Lung microvascular endothelial cell (primary cell): ENCODE measurements around the gene LRRK2. TPM values are rescaled to one million over a fixed set of nuclear protein-coding genes. Genes with fewer than 3 reads are reported as not detected.
A peak's percentile ranks its signal among the peaks of the same experiment; 100 is the strongest.
"Not testable (repeated sequence)": the region's sequence is repeated elsewhere in the genome, so short reads cannot be mapped to it uniquely, and the experiment has no call there.

Experiments
- DNase-seq, 2 donors: peaks; one replicate each; pipeline versions ENCODE4 v3.0.0 to v3.0.0-alpha.2; 2010; ENCODE audit warnings: low read depth in 2 of 2
- total RNA-seq: library from RNA; depleted of rRNA; stranded (reverse); fragments of >200 nt; gene quantifications from 2 replicates; pipeline ENCODE4 v1.2.1, GENCODE V29; 2014

Gene LRRK2
- total RNA-seq, 1 donor from 2014 or later: 0.20 TPM

GRCh38 chr12:40313928-40314327 is 89.1 kb downstream of the LRRK2 start:
- no peak for DNase-seq

DNA sequence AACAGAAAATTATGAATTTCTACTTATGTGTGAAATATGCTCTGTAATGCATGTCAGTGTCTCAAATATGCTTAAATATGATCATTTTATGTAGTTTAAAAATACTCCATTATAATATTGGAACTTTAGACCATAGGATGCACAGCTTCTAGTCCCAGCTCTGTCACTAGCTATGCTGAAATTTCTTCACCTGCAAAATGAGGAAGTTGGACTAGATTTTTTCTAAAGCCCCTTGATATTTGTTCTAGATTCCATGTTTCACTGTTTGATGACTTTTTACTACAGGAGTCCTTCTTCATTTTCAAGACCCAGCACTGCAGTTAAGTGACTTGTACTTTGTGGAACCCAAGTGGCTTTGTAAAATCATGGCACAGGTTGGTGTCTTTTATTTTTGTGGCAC is 90.1 kb downstream of the LRRK2 start:
- DNase-seq: no peak

GRCh38 chr12:40315375-40315774 is 90.6 kb downstream of the LRRK2 start:
- no peak for DNase-seq

- no peak for DNase-seq
Observed at GRCh38 chr12:40324261-40324660, 99.5 kb downstream of the LRRK2 start.

DNA sequence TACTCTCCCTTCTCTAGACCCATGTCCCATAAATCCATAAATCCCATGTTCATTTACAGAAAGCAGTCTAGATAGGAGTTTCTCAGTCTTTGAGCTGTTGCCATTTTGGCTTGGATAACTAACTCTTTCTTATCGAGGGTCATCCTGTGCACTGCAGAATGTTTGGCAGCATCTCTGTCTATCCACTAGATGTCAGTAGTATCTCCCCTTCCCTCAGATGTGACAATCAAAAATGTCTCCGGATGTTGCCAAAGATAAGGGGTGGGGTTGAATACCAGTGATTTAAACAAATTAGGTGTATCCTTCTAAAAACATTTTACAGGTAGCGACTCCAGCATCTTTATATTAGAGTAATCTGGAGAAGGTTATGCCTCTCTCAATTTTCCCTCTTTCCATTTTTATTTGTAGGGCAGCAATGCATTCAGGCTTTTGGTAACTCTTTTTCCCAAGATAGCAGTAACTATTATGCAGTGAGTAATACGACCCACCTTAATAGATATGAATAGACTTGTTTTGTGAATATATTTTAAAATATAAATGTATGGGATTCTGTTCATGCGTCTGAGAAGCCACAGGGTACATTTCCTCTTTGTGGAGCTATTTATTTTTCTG is 100.7 kb downstream of the LRRK2 start:
- DNase-seq: peak; percentile 41 to 53

- no peak for DNase-seq
Observed at GRCh38 chr12:40327535-40327934, 102.7 kb downstream of the LRRK2 start.

GRCh38 chr12:40330180-40330579 is 105.4 kb downstream of the LRRK2 start:
- no peak for DNase-seq

DNA sequence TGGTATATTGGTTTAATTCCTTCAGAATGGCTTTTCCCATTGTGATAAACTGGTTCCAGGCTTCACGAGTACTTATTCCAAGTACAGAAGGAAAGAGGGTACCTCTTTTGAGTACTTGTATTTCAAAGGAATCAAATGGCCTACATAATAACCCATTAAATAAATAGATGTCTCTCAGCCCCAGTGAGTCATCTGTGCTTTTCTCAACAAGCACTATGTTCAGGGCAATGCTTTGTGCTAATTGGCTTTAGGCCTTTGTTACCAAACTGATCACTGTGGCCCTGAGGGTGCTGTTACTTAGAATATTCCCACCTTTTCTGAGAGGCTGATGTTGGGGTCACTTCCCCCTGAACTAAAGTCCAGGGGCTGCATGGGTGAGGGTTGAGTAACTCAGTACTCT is 107.1 kb downstream of the LRRK2 start:
- DNase-seq: no peak

GRCh38 chr12:40335991-40336390 is 111.2 kb downstream of the LRRK2 start:
- DNase-seq: no peak

DNA sequence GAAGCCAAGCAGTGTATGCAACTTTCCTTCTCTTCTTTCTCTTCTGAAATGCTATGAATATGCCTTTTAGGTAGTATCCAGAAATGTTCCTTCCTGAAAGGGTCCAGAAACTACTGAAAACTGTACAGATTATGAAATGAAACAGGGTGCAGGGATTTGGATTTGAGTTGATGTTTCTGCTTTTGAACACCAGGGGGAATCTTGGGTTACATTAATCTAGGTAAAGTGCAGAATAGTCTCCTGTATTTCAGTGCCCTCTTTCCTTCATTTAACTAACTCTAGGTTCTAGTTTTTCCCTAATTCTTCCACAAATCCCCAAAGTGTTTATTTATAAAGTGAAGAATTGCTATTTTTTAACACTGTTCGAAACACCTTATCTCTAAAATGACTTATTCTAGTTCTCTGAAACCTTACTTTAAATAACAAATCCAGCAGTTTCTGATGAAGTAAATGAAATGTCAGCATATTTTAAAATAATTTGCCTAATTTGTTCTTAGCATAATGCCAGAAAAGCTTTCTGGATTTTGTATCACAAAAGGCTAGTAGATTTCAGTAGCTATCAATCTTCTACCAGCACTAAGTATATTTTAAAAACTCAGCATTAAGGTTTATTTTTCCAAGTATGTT is 111.9 kb downstream of the LRRK2 start:
- DNase-seq: peak; percentile 27 to 31

DNA sequence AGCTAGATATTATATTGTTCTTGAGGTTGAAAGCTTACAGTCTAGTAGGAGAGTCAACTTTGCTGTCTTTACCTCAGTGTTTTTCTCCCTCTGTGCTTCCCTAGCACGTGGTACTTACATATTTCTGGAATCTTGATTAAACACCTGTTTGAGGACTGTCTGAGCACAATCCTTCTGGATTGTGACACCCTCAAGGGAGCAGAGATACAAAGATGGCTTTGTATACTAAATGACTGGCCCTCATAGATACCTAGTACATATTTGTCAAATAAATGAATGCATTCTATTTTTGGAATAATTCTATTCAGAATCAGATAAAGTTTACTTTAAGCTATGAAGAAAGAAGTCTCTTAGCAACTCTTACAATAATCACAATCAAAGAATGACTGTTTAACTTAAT is 113.3 kb downstream of the LRRK2 start:
- no peak for DNase-seq

GRCh38 chr12:40338621-40339020 is 113.8 kb downstream of the LRRK2 start:
- DNase-seq: no peak

- DNase-seq: no peak
Observed at GRCh38 chr12:40342010-40342409, 117.2 kb downstream of the LRRK2 start.

GRCh38 chr12:40343124-40343523 is 118.3 kb downstream of the LRRK2 start:
- DNase-seq: no peak

DNA sequence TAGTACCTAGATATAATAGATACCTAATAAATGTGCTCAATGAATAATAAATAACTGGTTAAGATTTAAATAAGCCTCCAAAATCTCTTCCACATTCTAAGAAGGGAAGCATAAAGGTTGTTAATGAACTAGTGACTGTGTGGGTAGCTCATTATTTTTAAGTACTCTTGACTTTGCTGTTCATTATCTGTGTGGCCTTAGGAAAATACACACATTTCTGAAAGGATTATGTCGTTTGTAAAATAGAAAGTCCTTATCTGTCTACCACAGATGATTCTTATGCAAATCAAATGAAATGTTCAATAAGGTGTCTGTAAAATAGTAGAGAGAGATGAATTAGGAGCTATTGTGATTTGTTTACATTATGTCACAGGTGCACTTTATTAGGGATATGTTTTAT is 119.5 kb downstream of the LRRK2 start:
- no peak for DNase-seq

- no peak for DNase-seq
Observed at GRCh38 chr12:40351976-40352375, 127.2 kb downstream of the LRRK2 start.

DNA sequence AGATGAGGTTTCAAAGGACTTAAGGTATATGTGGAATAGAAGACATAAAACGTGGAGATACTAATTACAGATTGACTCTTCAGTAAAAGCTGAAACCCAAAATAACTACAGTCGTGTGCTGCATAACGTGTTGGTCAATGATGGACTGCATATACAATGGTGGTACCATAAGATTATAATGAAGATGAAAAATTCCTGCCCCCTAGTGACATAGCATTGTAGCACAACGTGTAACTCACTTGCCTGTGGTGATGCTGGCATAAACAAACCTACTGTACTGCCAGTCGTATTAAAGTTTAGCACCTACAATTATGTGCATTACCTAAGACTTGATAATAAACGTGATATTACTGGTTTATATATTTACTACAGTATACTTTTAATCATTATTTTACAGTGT is 150.3 kb downstream of the LRRK2 start:
- DNase-seq: peak; percentile 28 to 32

GRCh38 chr12:40376533-40377267 is 151.9 kb downstream of the LRRK2 start:
- DNase-seq: no peak

- no peak for DNase-seq
Observed at GRCh38 chr12:40378691-40379090, 153.9 kb downstream of the LRRK2 start.

DNA sequence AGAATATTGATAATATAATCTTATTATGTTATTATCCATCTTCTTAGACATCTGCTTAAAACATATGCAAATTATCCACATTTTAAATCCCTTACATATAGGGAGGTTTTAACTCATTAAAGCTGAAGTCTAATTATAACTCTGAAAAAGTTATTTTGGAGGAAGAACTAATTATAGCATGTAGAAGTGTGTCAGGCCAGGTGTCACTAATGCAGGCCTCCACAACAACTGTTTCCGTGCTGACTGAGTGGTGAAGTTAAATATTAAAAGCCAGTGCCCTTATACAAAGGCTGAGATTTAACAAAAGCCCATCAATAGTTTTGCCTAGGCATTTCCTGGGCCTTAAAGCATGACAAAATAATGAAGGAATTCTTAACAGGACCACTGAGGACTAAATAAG is 157.4 kb downstream of the LRRK2 start:
- DNase-seq: no peak

DNA sequence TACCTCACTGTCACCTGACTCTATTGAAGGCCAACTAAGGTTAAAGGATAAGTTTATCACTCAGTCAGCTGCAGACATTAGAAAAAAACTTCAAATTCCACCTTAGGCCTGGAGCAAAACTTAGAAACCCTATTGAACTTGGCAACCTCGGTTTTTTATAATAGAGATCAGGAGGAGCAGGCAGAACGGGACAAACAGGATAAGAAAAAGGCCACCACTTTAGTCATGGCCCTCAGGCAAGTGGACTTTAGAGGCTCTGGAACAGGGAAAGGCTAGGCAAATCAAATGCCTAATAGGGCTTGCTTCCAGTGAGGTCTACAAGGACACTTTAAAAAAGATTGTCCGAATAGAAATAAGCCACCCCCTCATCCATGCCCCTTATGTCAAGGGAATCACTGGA is 162.5 kb downstream of the LRRK2 start:
- not testable (repeated sequence) for DNase-seq

DNA sequence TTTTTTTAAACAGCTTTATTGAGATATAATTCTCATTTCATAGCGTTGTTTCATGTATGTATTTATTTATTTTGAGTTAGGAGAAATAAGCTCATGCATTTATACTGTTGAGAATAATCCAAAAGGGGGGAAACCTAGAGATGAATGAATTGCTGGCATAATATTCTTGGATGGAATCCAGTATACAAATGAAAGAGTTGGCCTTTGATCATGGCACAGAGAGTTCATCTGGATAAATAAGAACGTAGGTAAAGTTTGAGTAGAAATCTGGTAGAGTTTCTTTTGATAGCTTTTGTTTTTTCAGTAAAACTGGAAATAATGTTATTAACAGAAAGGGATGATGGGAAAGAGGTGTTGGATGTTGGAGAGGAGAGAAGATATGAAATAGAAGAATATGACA is 166.2 kb downstream of the LRRK2 start:
- no peak for DNase-seq

- DNase-seq: no peak
Observed at GRCh38 chr12:40393026-40393425, 168.2 kb downstream of the LRRK2 start.
